Measurements from ENCODE around the gene CBLL2. TPM values are rescaled to one million over a fixed set of nuclear protein-coding genes. Genes with fewer than 3 reads are reported as not detected.

CBLL2 gene, protein sequence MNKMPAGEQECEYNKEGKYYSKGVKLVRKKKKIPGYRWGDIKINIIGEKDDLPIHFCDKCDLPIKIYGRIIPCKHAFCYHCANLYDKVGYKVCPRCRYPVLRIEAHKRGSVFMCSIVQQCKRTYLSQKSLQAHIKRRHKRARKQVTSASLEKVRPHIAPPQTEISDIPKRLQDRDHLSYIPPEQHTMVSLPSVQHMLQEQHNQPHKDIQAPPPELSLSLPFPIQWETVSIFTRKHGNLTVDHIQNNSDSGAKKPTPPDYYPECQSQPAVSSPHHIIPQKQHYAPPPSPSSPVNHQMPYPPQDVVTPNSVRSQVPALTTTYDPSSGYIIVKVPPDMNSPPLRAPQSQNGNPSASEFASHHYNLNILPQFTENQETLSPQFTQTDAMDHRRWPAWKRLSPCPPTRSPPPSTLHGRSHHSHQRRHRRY
- total RNA-seq = not detected in 2 replicates

GRCh38 chrX:22272613-22273012, at the start of gene CBLL2:
Gene CBLL2 (plus strand): TSS chrX:22272913. CDS start chrX:22272992, 79 bp downstream.

Other genes with a start within 250 kb of the CBLL2 start
- gene PHEX, start 240.6 kb upstream of the CBLL2 start, total RNA-seq = 0.76 and 1.3 TPM in 2 replicates

All from articular chondrocyte of knee joint (primary cell).